NB4 (cell line): ENCODE results near the gene CDIPT.

Source experiments
- CTCF ChIP-seq: IDR thresholded peaks from one replicate; pipeline ENCODE4 v1.5.1; 2012; ENCODE audit warnings: low read depth, low read length
- MAX ChIP-seq: IDR thresholded peaks from 2 replicates; pipeline ENCODE4 v1.6.1; 2011; ENCODE audit warnings: low read depth, low read length
- MYC ChIP-seq: IDR thresholded peaks from 2 replicates; pipeline ENCODE4 v1.6.1; 2011; ENCODE audit warnings: low read depth, low read length
- POLR2A ChIP-seq: IDR thresholded peaks from 2 replicates; pipeline ENCODE4 v1.6.1; 2011; ENCODE audit warnings: mild to moderate bottlenecking; ENCODE audit not compliant: insufficient read length; ENCODE audit errors: extremely low read depth

- TF ChIP-seq POLR2A (no peak), CTCF (no peak), MYC (no peak), MAX (no peak)
Observed at GRCh38 chr16:29878172-29878571, 15.1 kb upstream of the CDIPT start.
